K562 (cell line): ENCODE measurements around the gene SPTBN2. TPM values are rescaled to one million over a fixed set of nuclear protein-coding genes. Genes with fewer than 3 reads are reported as not detected.

Experiments
- ATAC-seq: fragments of 200-7000 bp; cut with Tn5 transposase; 3 replicates; pipeline ENCODE4 v1.9.1; 2020; ENCODE audit warnings: moderate library complexity
- BruUV-seq: library from RNA; stranded (reverse); fragments of 400-500 nt; replicated peaks from 2 replicates; lab custom pipeline; 2021; lab: Mats Ljungman, UMichigan
- CTCF ChIA-PET: fragments of 300-600 bp; formaldehyde crosslinking; extraction: SDS; loops from one replicate; lab custom pipeline; 2021; ENCODE audit warnings: low intra/inter-chr PET ratio; lab: Yijun Ruan, JAX
- POLR2A ChIA-PET: fragments of 300-600, 350-650 bp; sonication (Branson Sonifier 250); formaldehyde crosslinking; extraction: SDS; loops from one replicate; lab custom pipeline; 2021; ENCODE audit warnings: antibody characterized with exemption, inconsistent platforms; lab: Yijun Ruan, JAX
- DNase-seq, 4 experiments: peaks; one replicate each; pipeline versions ENCODE4 v3.0.0 to v3.0.0-alpha.2; 2011 to 2018; ENCODE audit warnings: low spot score in 3 of 4, mixed read lengths in 3 of 4; ENCODE audit errors: extremely low read depth in 1 of 4
- FAIRE-seq: peaks from 2 replicates; lab custom pipeline; 2011; peaks lifted over from hg19 to GRCh38; lab: Jason Lieb, UNC
- H2AFZ ChIP-seq: 2 replicates; pipeline ENCODE4 v1.6.0; 2011; ENCODE audit warnings: low read depth, low read length, control low read depth, inconsistent platforms
- H3K27ac ChIP-seq: fragments of 200-600 bp; 3 replicates; pipeline ENCODE4 v1.8.0; 2011; ENCODE audit warnings: low read depth, mild to moderate bottlenecking, control low read depth, inconsistent platforms, low read length, moderate library complexity, mixed read lengths; ENCODE audit errors: extremely low read depth
- H3K27me3 ChIP-seq, 2 experiments: fragments of 300-600 bp in 1 of 2; 2 replicates in 1 of 2; 3 replicates in 1 of 2; pipeline versions ENCODE4 v1.6.0 to v1.8.0; 2011; ENCODE audit warnings: inconsistent platforms in 2 of 2, low read length in 2 of 2, mild to moderate bottlenecking in 1 of 2, mixed read lengths in 1 of 2, moderate library complexity in 1 of 2; ENCODE audit not compliant: control insufficient read depth in 2 of 2, insufficient read depth in 2 of 2
- H3K36me3 ChIP-seq: fragments of 300-600 bp; 3 replicates; pipeline ENCODE4 v1.8.0; 2011; ENCODE audit warnings: mild to moderate bottlenecking, low read length, inconsistent platforms; ENCODE audit not compliant: control insufficient read depth, insufficient read depth
- H3K4me1 ChIP-seq, 2 experiments: fragments of 200-600 bp in 1 of 2; replicated peaks in 1 of 2; 2 replicates in 1 of 2; 3 replicates in 1 of 2; pipeline versions ENCODE4 v1.5.1 to v1.8.0; 2011; ENCODE audit warnings: inconsistent platforms in 2 of 2, low read length in 2 of 2, mild to moderate bottlenecking in 1 of 2, mixed read lengths in 1 of 2, moderate library complexity in 1 of 2; ENCODE audit not compliant: control insufficient read depth in 2 of 2, insufficient read depth in 2 of 2
- H3K4me2 ChIP-seq: 2 replicates; pipeline ENCODE4 v1.6.1; 2011; ENCODE audit warnings: low read length, control low read depth, inconsistent platforms, mixed read lengths; ENCODE audit not compliant: insufficient read depth
- H3K4me3 ChIP-seq: fragments of 200-600 bp; sonication (generic), shearing (Covaris generic); 2 replicates; pipeline ENCODE4 v1.5.1; 2016; ENCODE audit warnings: control low read depth, inconsistent platforms
- H3K79me2 ChIP-seq: fragments of 200-600 bp; 3 replicates; pipeline ENCODE4 v1.8.0; 2011; ENCODE audit warnings: low read length, inconsistent platforms; ENCODE audit not compliant: control insufficient read depth, insufficient read depth
- H3K9ac ChIP-seq, 2 experiments: 2 replicates each; pipeline versions ENCODE4 v1.6.0 to v1.6.1; 2011; ENCODE audit warnings: low read depth in 2 of 2, low read length in 2 of 2, control low read depth in 1 of 2, inconsistent platforms in 1 of 2, mild to moderate bottlenecking in 1 of 2, mixed read lengths in 1 of 2; ENCODE audit not compliant: insufficient read depth in 1 of 2
- H3K9me1 ChIP-seq: one replicate; pipeline ENCODE4 v1.6.0; 2011; ENCODE audit warnings: inconsistent platforms, mild to moderate bottlenecking, low read length, moderate library complexity; ENCODE audit not compliant: control insufficient read depth, insufficient read depth
- H3K9me3 ChIP-seq: replicated peaks from 2 replicates; pipeline ENCODE4 v1.5.1; 2011; ENCODE audit warnings: low read depth, low read length, inconsistent platforms; ENCODE audit not compliant: control insufficient read depth, insufficient read depth
- H4K20me1 ChIP-seq: replicated peaks from 2 replicates; pipeline ENCODE4 v1.6.1; 2011; ENCODE audit warnings: low read length, inconsistent platforms, mixed read lengths; ENCODE audit not compliant: control insufficient read depth, insufficient read depth
- HNRNPUL1 ChIP-seq: fragments of 200-400 bp; formaldehyde crosslinking; IDR thresholded peaks from 2 replicates; pipeline ENCODE4 v1.6.1; 2017; ENCODE audit warnings: low read length
- PCBP1 ChIP-seq: fragments of 200-400 bp; formaldehyde crosslinking; IDR thresholded peaks from 2 replicates; pipeline ENCODE4 v1.6.1; 2018; ENCODE audit warnings: mild to moderate bottlenecking, low read depth, low read length; ENCODE audit not compliant: poor library complexity, severe bottlenecking
- RFX7 ChIP-seq: fragments of 250-450 bp; sonication (Bioruptor Pico); IDR thresholded peaks from 2 replicates; pipeline ENCODE4 v1.5.1; 2021; ENCODE audit warnings: mild to moderate bottlenecking
- TFAM ChIP-seq: fragments of 250-450 bp; sonication (Bioruptor Pico); conservative IDR thresholded peaks from 2 replicates; pipeline ENCODE4 v1.5.0; 2021; ENCODE audit warnings: mild to moderate bottlenecking, moderate library complexity
- TRIM28 ChIP-seq: fragments of 450-650 bp; IDR thresholded peaks from 2 replicates; pipeline ENCODE4 v1.6.1; 2017
- WGBS: fragments of 100-300 bp; shearing (Covaris generic); methylation state at CpG from one replicate; pipeline ENCODE4 v1.1.6; 2016; ENCODE audit warnings: low coverage, mixed read lengths; ENCODE audit not compliant: insufficient coverage; ENCODE audit errors: missing lambda C conversion rate; 5-methylcytosine and 5-hydroxymethylcytosine counted together
- in situ Hi-C: fragments of 300-500 bp; cut with MboI; formaldehyde crosslinking; loops from 4 replicates; pipeline ENCODE4 v1.15.0; 2018; ENCODE audit warnings: inconsistent platforms, mixed read lengths
- intact Hi-C: fragments of 100-400 bp; cut with micrococcal nuclease; formaldehyde crosslinking; loops from 2 replicates; pipeline ENCODE4 v1.14.2; 2022
- polyA plus RNA-seq, 8 experiments: library from polyadenylated mRNA; depleted of rRNA in 4 of 8; stranded (reverse) in 5 of 8; unstranded in 3 of 8; fragments of >200 nt; fragmentation: Nextera tagmentation in 2 of 8; fragmentation: Illumina TruSeq in 1 of 8; extraction: Ambion mirVana in 2 of 8; extraction: Trizol in 1 of 8; gene quantifications; 2 replicates each; pipeline versions ENCODE4 v1.2.1 to v1.2.3, GENCODE V29; 2011 to 2014; ENCODE audit warnings: inconsistent platforms in 1 of 8, missing spikeins in 1 of 8
- total RNA-seq, 7 experiments: library from RNA; depleted of rRNA in 6 of 7; stranded (reverse); fragments of >200 nt in 6 of 7; fragmentation: Illumina TruSeq in 2 of 7; extraction: Trizol in 2 of 7; gene quantifications; 2 replicates each; pipeline versions ENCODE4 v1.2.1 to v1.2.3, GENCODE V29; 2011 to 2021; ENCODE audit warnings: low replicate concordance in 1 of 7
- TF ChIP-seq, protein P1 (sequence below), 2 experiments: fragments of 450-650 bp; IDR thresholded peaks; 2 replicates each; pipeline ENCODE4 v1.6.1; 2018; ENCODE audit warnings: mild to moderate bottlenecking in 2 of 2, low read depth in 1 of 2; ENCODE audit not compliant: partially characterized antibody in 2 of 2

The SPTBN2 gene
- total and polyA plus RNA-seq, 9 of the 15 experiments (the other 6 are each of a cell fraction or from before 2014, with no cell fraction given): 0.38 to 56.5 (median 19.7) TPM

DNA sequence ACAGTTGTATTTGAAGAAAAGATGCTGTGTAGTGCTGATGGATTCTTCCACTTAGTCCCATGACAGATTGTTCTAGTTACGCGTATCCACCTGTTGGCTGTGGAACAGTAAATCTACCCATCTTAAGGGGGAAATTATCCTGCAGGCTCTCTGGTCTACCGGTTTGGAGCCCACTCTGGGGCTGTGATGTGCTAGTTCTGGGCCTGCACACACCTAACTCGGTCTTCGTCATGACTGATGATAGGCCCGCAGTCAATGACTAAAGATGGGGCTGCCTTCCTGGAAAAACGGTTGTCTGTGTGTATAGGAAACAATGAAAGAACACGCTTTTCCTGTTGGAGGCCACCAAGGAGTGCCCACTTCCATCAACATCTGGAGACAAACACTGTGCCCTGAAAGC, 45.1 kb downstream of the SPTBN2 start:
- 82% methylated on average over 7 of the region's 8 CpGs for WGBS
- in situ Hi-C loops: loop anchor here (5.0 kb wide), 2 partner anchors 112 to 277 kb away; no protein-coding TSS in a partner anchor
- Histone ChIP-seq H3K27me3 (no peaks in the 10 kb centered on the region), H2AFZ (no peak overlapping the region), H3K27ac (no peak overlapping the region), H3K9me3 (no peaks in the 10 kb centered on the region), H3K9ac (no peak overlapping the region), H3K36me3 (peaks cover 33% of the 10 kb centered on the region; the same call in 2 of the 3 replicates), H3K9me1 (no peaks in the 10 kb centered on the region), H3K4me3 (no peak overlapping the region), H3K4me1 (peaks cover 0 to 5% of the 10 kb centered on the region in 2 experiments; a peak in 2 of 5 replicates), H4K20me1 (no peaks in the 10 kb centered on the region), H3K79me2 (no peaks in the 10 kb centered on the region), H3K4me2 (no peak overlapping the region)
- no peak for TF ChIP-seq HNRNPUL1
- no peak for TF ChIP-seq RFX7 (CRISPR knock-in tag)
- CTCF ChIA-PET: interaction anchor here (0.7 kb wide), 1 partner anchor 271 kb away, joined by 3 read pairs; no protein-coding TSS in a partner anchor
- DNase-seq (no peak), ATAC-seq (no peak), FAIRE-seq (no peak)
- intact Hi-C loops: no loop called here
- TSS peak; percentile 37 for BruUV-seq
- POLR2A ChIA-PET: interaction anchor here (0.9 kb wide), 1 partner anchor 66 kb away, joined by 3 read pairs; no protein-coding TSS in a partner anchor

DNA sequence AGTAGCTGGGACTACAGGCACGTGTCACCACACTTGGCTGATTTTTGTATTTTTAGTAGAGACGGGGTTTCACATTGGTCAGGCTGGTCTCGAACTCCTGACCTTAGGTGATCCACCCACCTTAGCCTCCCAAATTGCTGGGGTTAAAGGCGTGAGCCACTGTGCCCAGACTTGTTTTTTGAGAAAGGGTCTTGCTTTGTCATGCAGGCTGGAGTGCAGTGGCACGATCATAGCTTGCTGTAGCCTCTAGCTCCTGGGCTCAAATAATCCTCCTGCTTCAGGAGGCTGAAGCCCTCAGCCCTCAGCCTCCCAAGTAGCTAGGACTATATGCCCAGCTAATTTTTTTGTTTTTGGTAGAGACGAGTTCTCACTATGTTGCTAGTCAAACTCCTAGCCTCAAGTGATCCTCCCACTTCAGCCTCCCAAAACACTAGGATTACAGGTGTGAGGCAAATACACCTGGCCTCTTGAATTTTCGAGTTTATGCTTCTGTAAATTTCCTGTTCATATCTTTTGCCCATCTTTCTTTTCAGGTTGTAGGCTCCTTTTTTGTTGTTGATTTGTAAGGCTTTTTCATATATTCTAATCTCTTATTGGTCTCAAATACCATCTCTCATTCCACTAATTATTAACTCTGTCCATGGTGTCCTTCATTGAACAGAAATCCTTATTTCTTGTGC, 47.9 kb downstream of the SPTBN2 start:
- in situ Hi-C loops: loop anchor here (5.0 kb wide), 2 partner anchors 109 to 274 kb away; no protein-coding TSS in a partner anchor
- peaks cover 12% of the 10 kb centered on the region for H3K79me2 ChIP-seq
- ChIA-PET POLR2A (interaction anchor here (0.8 kb wide), 1 partner anchor 89 kb away, joined by 3 read pairs; no protein-coding TSS in a partner anchor), CTCF (interaction anchor here (0.7 to 5.0 kb wide), 2 partner anchors 184 to 273 kb away, joined by 3 to 139 read pairs; no protein-coding TSS in a partner anchor)
- H3K9me1 ChIP-seq: no peaks in the 10 kb centered on the region
- FAIRE-seq (peak; percentile 59), DNase-seq (no peak)
- 47% methylated on average over 7 of the region's 7 CpGs for WGBS
- no peak overlapping the region for H3K4me3 ChIP-seq
- H3K27me3 ChIP-seq: no peaks in the 10 kb centered on the region
- no TSS peak for BruUV-seq
- peaks cover 16% of the 10 kb centered on the region; the same call in 2 of the 3 replicates for H3K36me3 ChIP-seq
- H4K20me1 ChIP-seq: no peaks in the 10 kb centered on the region
- H3K4me2 ChIP-seq: no peak overlapping the region
- H3K9ac ChIP-seq: no peak overlapping the region
- no peak overlapping the region for H3K27ac ChIP-seq
- TF ChIP-seq TFAM (CRISPR knock-in tag) (no peak), PCBP1 (no peak), TRIM28 (no peak)
- TF ChIP-seq, protein P1, sequence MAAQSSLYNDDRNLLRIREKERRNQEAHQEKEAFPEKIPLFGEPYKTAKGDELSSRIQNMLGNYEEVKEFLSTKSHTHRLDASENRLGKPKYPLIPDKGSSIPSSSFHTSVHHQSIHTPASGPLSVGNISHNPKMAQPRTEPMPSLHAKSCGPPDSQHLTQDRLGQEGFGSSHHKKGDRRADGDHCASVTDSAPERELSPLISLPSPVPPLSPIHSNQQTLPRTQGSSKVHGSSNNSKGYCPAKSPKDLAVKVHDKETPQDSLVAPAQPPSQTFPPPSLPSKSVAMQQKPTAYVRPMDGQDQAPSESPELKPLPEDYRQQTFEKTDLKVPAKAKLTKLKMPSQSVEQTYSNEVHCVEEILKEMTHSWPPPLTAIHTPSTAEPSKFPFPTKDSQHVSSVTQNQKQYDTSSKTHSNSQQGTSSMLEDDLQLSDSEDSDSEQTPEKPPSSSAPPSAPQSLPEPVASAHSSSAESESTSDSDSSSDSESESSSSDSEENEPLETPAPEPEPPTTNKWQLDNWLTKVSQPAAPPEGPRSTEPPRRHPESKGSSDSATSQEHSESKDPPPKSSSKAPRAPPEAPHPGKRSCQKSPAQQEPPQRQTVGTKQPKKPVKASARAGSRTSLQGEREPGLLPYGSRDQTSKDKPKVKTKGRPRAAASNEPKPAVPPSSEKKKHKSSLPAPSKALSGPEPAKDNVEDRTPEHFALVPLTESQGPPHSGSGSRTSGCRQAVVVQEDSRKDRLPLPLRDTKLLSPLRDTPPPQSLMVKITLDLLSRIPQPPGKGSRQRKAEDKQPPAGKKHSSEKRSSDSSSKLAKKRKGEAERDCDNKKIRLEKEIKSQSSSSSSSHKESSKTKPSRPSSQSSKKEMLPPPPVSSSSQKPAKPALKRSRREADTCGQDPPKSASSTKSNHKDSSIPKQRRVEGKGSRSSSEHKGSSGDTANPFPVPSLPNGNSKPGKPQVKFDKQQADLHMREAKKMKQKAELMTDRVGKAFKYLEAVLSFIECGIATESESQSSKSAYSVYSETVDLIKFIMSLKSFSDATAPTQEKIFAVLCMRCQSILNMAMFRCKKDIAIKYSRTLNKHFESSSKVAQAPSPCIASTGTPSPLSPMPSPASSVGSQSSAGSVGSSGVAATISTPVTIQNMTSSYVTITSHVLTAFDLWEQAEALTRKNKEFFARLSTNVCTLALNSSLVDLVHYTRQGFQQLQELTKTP (IDR thresholded peaks at IDR 0.05; ENCODE audit: low read depth in 1 of 2, partially characterized antibody in 2 of 2): peak in 1 of 2 experiments; percentile 95
- TF ChIP-seq, all 486 proteins: peak for 1
- Histone ChIP-seq H3K9me3 (no peaks in the 10 kb centered on the region), H3K4me1 (peaks cover 13 to 24% of the 10 kb centered on the region in 2 experiments; a peak in 3 of 5 replicates), H2AFZ (no peak overlapping the region)
- ATAC-seq: no peak
- intact Hi-C loops: no loop called here
